ENCODE measurements around the gene MAML2. TPM values are rescaled to one million over a fixed set of nuclear protein-coding genes. Genes with fewer than 3 reads are reported as not detected.

Gene MAML2
- total and polyA plus RNA-seq, 2 of the 8 experiments (the other 6 are each of a cell fraction or from before 2014, with no cell fraction given) = 3.8 to 6.6 TPM

DNA sequence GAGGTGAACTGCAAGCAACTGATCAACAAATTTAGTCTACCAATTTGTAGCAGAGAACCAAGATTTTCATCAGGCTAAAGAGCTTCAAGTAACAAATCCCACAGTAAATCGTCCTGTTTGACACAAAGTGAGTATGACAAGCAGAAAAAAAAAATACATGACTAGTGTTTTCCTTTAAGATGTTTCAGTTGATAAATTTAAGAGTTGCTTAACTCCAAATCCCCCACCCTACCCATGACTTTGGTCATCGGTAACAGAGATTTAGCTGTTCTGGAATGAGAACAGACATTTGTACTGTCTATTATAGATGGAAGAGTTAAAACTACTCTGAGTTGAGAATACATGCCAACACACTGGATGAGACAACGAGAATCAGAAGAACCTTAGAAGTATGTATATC lies 254.1 kb downstream of the MAML2 start:
- no peak overlapping the region for H3K23ac ChIP-seq (ENCODE audit: insufficient read length)
- H3K4me3 ChIP-seq (ENCODE audit: extremely low read depth in 1 of 4, insufficient read depth in 2 of 4, low read depth in 3 of 4, low read length in 4 of 4) = no peak overlapping the region
- no peaks in the 10 kb centered on the region for H4K20me1 ChIP-seq (replicated peaks in 1 of 2; ENCODE audit: control insufficient read depth in 1 of 2, insufficient read depth in 2 of 2, low read length in 2 of 2)
- H3K4me1 ChIP-seq (replicated peaks in 1 of 4; ENCODE audit: control insufficient read depth in 3 of 4, insufficient read depth in 4 of 4, low read length in 3 of 4) = peaks cover 0 to 3% (median under 1%) of the 10 kb centered on the region in 4 experiments; a peak in 3 of 7 replicates
- no peaks in the 10 kb centered on the region for H3K27me3 ChIP-seq (replicated peaks in 1 of 4; ENCODE audit: control insufficient read depth in 3 of 4, extremely low read depth in 1 of 4, insufficient read depth in 3 of 4, low read length in 3 of 4)
- H3K14ac ChIP-seq (ENCODE audit: insufficient read length) = no peak overlapping the region
- H2BK15ac ChIP-seq (ENCODE audit: low read length) = no peak overlapping the region
- no peak overlapping the region for H3K56ac ChIP-seq (replicated peaks; ENCODE audit: insufficient read length, low read depth, low read length)
- H3K9me3 ChIP-seq (ENCODE audit: insufficient read depth in 2 of 2, low read depth in 1 of 2, low read length in 1 of 2) = no peaks in the 10 kb centered on the region
- H2AFZ ChIP-seq (ENCODE audit: low read length) = no peak overlapping the region
- H4K8ac ChIP-seq (ENCODE audit: extremely low read depth, insufficient read depth, low read length) = no peak overlapping the region
- H2BK12ac ChIP-seq (ENCODE audit: low read depth, low read length) = no peak overlapping the region
- H3K4me2 ChIP-seq (ENCODE audit: insufficient read depth in 1 of 2, low read depth in 2 of 2, low read length in 2 of 2) = no peak overlapping the region
- no peak overlapping the region for H3K9ac ChIP-seq (replicated peaks in 1 of 4; ENCODE audit: extremely low read depth in 1 of 4, low read depth in 3 of 4, low read length in 3 of 4)
- no peak overlapping the region for H3K27ac ChIP-seq (ENCODE audit: low read depth, low read length)
- 95% methylated on average over 3 of the region's 3 CpGs; no CpG with 5 or more reads in 1 of the 2 experiments for WGBS, 2 experiments (ENCODE audit: extremely low coverage in 1 of 2, insufficient coverage in 1 of 2, insufficient read length in 1 of 2, insufficient replicate concordance in 2 of 2, low coverage in 1 of 2, low lambda C conversion rate in 2 of 2, missing lambda C conversion rate in 1 of 2)
- H4K91ac ChIP-seq (replicated peaks; ENCODE audit: insufficient read length, low read length) = no peak overlapping the region
- FAIRE-seq = no peak
- H2BK120ac ChIP-seq (replicated peaks; ENCODE audit: low read depth, low read length) = no peak overlapping the region
- ChIA-PET POLR2A (ENCODE audit: partially characterized antibody) (no interaction called here), CTCF (ENCODE audit: partially characterized antibody) (interaction anchor here (0.6 to 1.7 kb wide), 5 partner anchors 10 to 948 kb away, joined by 3 to 4 read pairs (median 3); partner anchors contain the start of gene MAML2)
- no peaks in the 10 kb centered on the region for H3K79me2 ChIP-seq (ENCODE audit: control insufficient read depth in 1 of 2, insufficient read depth in 2 of 2, low read length in 2 of 2)
- H2BK20ac ChIP-seq (ENCODE audit: low read length) = no peak overlapping the region
- H2AK5ac ChIP-seq (ENCODE audit: low read depth, low read length) = no peak overlapping the region
- no peak overlapping the region for H3K4ac ChIP-seq (replicated peaks; ENCODE audit: insufficient read length, low read depth, low read length)
- 0 out of 8 replicates have a peak, but pooled peaks cover 0 to 3% (median 0%) of the 10 kb centered on the region in 4 experiments for H3K36me3 ChIP-seq (ENCODE audit: control insufficient read depth in 2 of 4, insufficient read depth in 4 of 4, low read length in 3 of 4)
- H2BK5ac ChIP-seq (ENCODE audit: low read depth, low read length) = no peak overlapping the region
- H3K23me2 ChIP-seq (ENCODE audit: low read depth, low read length) = no peaks in the 10 kb centered on the region
- H3K18ac ChIP-seq (ENCODE audit: extremely low read depth, low read length) = no peak overlapping the region
- H4K5ac ChIP-seq (ENCODE audit: insufficient read length, low read depth, low read length) = no peak overlapping the region
- H3K79me1 ChIP-seq (ENCODE audit: low read depth, low read length) = no peaks in the 10 kb centered on the region
- no peak for DNase-seq (ENCODE audit: low read depth in 1 of 2, low spot score in 2 of 2)
- TF ChIP-seq SP2 (IDR thresholded peaks at IDR 0.05; ENCODE audit: low read length) = no peak
- TF ChIP-seq EP300 (IDR thresholded peaks at IDR 0.05; ENCODE audit: borderline replicate concordance in 1 of 2, low read depth in 2 of 2, low read length in 2 of 2) = no peak
- TF ChIP-seq CREB1 (IDR thresholded peaks at IDR 0.05) = no peak
- no peak for TF ChIP-seq PHF8 (conservative IDR thresholded peaks at IDR 0.05; ENCODE audit: low read depth, low read length)
- no peak for TF ChIP-seq KDM5A (IDR thresholded peaks at IDR 0.05; ENCODE audit: low read length)
- TF ChIP-seq, protein P1, sequence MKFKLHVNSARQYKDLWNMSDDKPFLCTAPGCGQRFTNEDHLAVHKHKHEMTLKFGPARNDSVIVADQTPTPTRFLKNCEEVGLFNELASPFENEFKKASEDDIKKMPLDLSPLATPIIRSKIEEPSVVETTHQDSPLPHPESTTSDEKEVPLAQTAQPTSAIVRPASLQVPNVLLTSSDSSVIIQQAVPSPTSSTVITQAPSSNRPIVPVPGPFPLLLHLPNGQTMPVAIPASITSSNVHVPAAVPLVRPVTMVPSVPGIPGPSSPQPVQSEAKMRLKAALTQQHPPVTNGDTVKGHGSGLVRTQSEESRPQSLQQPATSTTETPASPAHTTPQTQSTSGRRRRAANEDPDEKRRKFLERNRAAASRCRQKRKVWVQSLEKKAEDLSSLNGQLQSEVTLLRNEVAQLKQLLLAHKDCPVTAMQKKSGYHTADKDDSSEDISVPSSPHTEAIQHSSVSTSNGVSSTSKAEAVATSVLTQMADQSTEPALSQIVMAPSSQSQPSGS (IDR thresholded peaks at IDR 0.05; ENCODE audit: low read length) = no peak
- TF ChIP-seq CHD2 (IDR thresholded peaks at IDR 0.05; ENCODE audit: low read length) = no peak
- no peak for TF ChIP-seq SIN3A (conservative IDR thresholded peaks at IDR 0.05 in 1 of 2, IDR thresholded peaks at IDR 0.05 in 1 of 2; ENCODE audit: low read depth in 1 of 2, low read length in 2 of 2)
- TF ChIP-seq CHD1 (IDR thresholded peaks at IDR 0.05; ENCODE audit: low read depth, low read length) = no peak
- no peak for TF ChIP-seq POLR2AphosphoS5 (IDR thresholded peaks at IDR 0.05; ENCODE audit: low read depth, low read length)
- no peak for TF ChIP-seq ZNF274 (IDR thresholded peaks at IDR 0.05; ENCODE audit: borderline replicate concordance, extremely low read depth, low read length)
- no peak for TF ChIP-seq SP4 (IDR thresholded peaks at IDR 0.05; ENCODE audit: low read length)
- TF ChIP-seq TEAD4 (IDR thresholded peaks at IDR 0.05; ENCODE audit: low read depth, low read length) = no peak
